GM13976 (cell line): Measurements from ENCODE around the gene FGF4.

ENCODE experiments used
- DNase-seq: peaks from one replicate; pipeline ENCODE4 v3.0.0; 2012; ENCODE audit warnings: low spot score
- in situ Hi-C: fragments of 300-500 bp; cut with MboI; formaldehyde crosslinking; loops from one replicate; pipeline ENCODE4 v1.12.0; 2022; ENCODE audit warnings: low sequenced_read_pairs, mixed read lengths, inconsistent platforms; ENCODE audit not compliant: unreplicated experiment
- TF ChIP-seq, protein P1 (sequence below): IDR thresholded peaks from 2 replicates; pipeline ENCODE4 v1.5.1; 2012; ENCODE audit warnings: borderline replicate concordance, mild to moderate bottlenecking; ENCODE audit not compliant: insufficient read depth; ENCODE audit errors: extremely low read depth, missing control alignments, control extremely low read depth

The FGF4 gene

DNA sequence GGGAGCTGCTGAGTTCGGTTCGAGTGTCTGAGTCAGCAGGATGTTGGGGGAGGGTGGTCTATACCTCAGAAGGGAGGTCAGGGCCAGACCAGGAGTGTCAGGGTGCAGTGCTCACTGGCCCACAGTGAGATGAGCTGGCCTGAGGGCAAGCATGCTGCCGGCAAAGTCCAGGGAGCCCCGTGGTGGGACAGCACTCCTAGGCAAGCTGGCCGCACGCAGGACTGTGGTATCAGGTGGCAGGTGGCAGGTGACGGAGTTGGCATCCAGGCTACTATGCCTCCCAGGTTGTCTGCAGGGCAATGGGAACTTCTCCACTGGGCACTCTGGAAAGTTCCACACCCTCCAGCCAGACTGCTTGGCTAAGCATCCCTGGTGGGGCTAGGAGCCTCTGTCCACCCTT is 39.3 kb upstream of the FGF4 start:
- in situ Hi-C loops = no loop called here
- TF ChIP-seq, protein P1, sequence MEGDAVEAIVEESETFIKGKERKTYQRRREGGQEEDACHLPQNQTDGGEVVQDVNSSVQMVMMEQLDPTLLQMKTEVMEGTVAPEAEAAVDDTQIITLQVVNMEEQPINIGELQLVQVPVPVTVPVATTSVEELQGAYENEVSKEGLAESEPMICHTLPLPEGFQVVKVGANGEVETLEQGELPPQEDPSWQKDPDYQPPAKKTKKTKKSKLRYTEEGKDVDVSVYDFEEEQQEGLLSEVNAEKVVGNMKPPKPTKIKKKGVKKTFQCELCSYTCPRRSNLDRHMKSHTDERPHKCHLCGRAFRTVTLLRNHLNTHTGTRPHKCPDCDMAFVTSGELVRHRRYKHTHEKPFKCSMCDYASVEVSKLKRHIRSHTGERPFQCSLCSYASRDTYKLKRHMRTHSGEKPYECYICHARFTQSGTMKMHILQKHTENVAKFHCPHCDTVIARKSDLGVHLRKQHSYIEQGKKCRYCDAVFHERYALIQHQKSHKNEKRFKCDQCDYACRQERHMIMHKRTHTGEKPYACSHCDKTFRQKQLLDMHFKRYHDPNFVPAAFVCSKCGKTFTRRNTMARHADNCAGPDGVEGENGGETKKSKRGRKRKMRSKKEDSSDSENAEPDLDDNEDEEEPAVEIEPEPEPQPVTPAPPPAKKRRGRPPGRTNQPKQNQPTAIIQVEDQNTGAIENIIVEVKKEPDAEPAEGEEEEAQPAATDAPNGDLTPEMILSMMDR = no peak
- no peak for DNase-seq

DNA sequence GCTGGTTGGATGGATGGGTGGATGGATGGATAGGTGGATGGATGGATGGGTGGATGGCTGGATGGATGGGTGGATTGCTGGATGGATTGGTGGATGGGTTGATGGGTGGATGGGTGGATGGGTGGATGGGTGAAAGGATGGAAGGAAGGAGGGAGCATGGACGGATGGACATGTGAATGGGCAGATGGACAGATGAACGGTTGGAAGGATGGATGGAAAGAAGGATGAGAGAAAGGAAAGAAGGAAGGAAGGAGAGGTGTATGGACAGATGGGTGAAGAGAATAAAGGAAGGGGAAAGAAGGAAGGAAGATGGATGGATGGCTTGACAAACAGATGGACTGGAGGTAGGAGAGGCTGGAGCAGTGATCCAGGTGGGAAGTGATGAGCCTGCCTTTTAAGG is 38.7 kb upstream of the FGF4 start:
- in situ Hi-C loops = no loop called here
- no peak for DNase-seq
- TF ChIP-seq, protein P1 = no peak

DNA sequence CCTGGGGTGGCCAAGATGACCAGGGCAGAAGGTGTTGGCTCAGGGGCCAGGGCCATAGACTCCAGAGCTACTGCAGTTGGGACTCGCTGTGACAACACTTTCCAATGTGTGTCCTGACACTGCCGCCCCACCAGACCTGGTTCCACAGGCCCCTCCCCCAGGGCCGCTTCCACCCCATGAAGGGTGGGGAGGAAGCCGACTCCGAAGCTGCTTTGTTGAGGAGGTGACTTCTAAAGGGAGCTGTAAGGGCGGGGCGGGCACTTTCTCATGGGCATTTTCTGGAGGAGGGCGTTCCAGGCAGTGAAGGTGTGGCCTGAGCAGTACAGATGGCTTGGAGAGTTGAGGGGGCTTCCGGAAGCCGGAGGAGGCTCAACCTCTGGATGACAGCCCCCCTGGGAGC is 37.8 kb upstream of the FGF4 start:
- in situ Hi-C loops = no loop called here
- TF ChIP-seq, protein P1 = no peak
- no peak for DNase-seq

DNA sequence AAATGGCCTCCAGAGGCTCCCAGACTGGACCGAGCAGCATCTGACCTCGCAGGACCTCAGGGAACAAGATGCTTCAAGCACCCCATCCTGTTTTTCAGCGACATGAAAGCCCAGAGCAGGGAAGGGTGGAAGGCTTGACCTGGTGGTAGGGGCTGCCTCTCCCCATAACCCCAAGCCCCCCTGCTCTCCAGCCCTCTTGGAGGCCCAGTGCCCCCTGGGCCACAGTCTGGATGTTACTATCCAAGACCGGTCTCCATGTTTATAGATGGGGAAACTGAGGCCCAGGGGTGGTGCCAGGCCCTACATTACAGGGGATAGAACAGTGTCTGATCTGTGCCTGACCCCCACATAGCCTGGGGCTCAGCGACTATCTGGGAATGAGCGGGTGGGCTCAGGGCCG is 37.1 kb upstream of the FGF4 start:
- no peak for DNase-seq
- in situ Hi-C loops = no loop called here
- TF ChIP-seq, protein P1 = no peak

DNA sequence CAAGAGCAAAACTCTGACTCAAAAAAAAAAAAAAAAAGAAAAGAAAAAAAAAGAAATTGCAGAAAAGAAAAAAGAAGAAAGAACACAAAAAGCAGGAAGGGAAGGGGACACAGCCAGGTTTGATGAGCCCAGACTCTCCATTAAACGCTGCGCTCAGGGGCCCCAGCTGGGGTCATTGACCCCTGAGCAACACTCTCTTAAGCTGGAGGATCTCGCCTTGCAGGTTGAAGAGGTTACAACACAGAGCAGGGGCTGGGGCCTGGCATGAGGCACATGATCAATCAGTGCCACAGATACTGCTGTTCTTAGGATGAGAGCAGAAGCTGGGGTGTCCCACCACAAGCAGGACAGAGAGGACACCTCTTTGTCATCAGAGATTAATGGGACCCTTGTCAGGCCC is 36.3 kb upstream of the FGF4 start:
- DNase-seq = no peak
- in situ Hi-C loops = no loop called here
- TF ChIP-seq, protein P1 = no peak

DNA sequence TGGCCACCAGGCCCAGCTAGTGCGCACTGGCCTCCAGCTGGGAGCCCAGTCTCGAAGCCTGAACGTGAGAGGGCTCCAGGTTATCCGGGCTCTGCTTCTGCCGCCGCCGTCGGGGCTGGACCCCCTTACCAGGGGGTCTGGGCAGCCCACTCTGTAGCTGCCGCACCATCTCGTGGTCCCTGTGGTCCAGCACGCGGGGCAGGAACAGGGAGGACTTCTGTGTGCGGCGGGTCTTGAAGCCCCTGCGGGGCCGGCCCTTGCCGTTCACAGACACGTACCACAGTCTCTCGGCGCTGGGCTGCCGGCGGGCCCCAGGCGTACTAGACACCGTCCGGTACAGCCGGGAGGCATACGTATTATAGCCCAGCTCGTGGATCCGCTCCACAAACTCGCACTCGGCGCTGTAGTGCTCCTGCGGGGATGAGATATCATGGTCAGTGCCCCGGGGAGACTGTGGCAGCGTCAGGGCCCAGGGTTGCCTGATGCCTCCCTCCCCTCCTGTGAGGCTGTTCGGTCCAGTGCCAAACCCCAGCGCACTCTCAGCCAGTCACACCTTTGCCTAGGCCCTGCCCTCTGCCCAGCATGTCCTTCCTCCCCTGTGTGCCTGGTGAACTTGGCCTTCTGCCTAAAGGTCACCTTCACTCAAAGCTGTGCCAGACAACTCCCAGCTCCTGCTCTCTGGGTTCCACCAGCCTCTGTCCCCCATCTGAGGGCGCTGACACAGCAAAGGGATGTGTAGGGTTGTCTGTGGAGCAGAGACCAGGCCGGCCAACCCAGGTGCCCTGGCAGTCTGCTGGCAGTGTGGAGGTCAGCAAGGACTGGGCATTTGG is 35.4 kb upstream of the FGF4 start:
- in situ Hi-C loops = no loop called here
- no peak for DNase-seq
- TF ChIP-seq, protein P1 = no peak
